Activated naive CD4-positive, alpha-beta T cell treated with anti-CD3 and anti-CD28 coated beads, Interleukin-2, amount 50 U/mL, for 72 hours (primary cell): ENCODE data around the gene NAPEPLD. TPM values are rescaled to one million over a fixed set of nuclear protein-coding genes. Genes with fewer than 3 reads are reported as not detected.
"Not testable (repeated sequence)": the region's sequence is repeated elsewhere in the genome, so short reads cannot be mapped to it uniquely, and the experiment has no call there.

Experiments
- ATAC-seq, 2 donors: fragments of 150-1000 bp; cut with Tn5 transposase; 2 replicates each; pipeline ENCODE4 v1.10.0; 2021; ENCODE audit warnings: mild to moderate bottlenecking in 2 of 2, moderate library complexity in 2 of 2
- DNase-seq, 2 donors: peaks; one replicate each; pipeline ENCODE4 v3.0.0; 2021 to 2022; ENCODE audit warnings: low spot score in 2 of 2
- H3K27ac Mint-ChIP-seq, 2 donors: one replicate each; pipeline ENCODE4 v1.8.0; 2022; ENCODE audit warnings: mild to moderate bottlenecking in 2 of 2, mixed read lengths in 2 of 2
- H3K36me3 Mint-ChIP-seq, 2 donors: one replicate each; pipeline ENCODE4 v1.8.0; 2022; ENCODE audit warnings: mixed read lengths in 2 of 2
- H3K9me3 Mint-ChIP-seq, 2 donors: one replicate each; pipeline ENCODE4 v1.8.0; 2022; ENCODE audit warnings: mixed read lengths in 2 of 2
- total RNA-seq, 2 donors: library from RNA; stranded (reverse); gene quantifications; one replicate each; pipeline ENCODE4 v1.2.3, GENCODE V29; 2022

The NAPEPLD gene
- total RNA-seq, 2 donors from 2014 or later: 7.2 to 9.7 TPM

DNA sequence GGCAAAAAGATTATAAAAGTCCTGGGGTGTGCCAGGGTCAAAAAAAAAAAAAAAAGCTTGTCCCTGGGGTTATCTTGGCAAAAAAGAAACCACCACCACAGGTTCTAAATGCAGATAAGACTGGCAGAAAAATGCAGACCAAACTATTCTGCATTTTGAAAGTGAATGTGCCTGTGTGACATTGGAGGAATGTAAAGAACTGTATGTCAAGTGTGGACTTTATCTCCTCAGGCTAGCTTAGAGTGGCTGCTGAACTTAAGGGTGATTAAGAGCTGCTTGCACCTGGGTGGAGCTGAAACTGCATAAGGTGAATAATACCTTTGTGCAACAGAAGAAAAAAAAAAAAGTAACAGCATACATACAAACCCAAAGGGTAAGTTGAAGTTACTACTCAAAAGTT, 1.3 kb upstream of the NAPEPLD start:
- H3K27ac Mint-ChIP-seq: peak overlapping the region in 1 of 2 donors; percentile 93
- H3K36me3 Mint-ChIP-seq: peaks cover 21 to 27% of the 10 kb centered on the region in 2 donors
- DNase-seq (no peak), ATAC-seq (no peak)
- no peaks in the 10 kb centered on the region for H3K9me3 Mint-ChIP-seq

- ATAC-seq: peak; percentile 15 to 23
- Mint-ChIP-seq H3K36me3 (peaks cover 21 to 27% of the 10 kb centered on the region in 2 donors), H3K27ac (peak overlapping the region; percentile 84 to 93), H3K9me3 (no peaks in the 10 kb centered on the region)
- DNase-seq: no peak
These were observed 895 bp upstream of the NAPEPLD start for GRCh38 chr7:103149808-103150180.

GRCh38 chr7:103148131-103148993, 537 bp downstream of the NAPEPLD start:
- peak overlapping the region; percentile 93 to 99 for H3K27ac Mint-ChIP-seq
- no peak for ATAC-seq
- no peak for DNase-seq
- H3K36me3 Mint-ChIP-seq: peaks cover 21 to 29% of the 10 kb centered on the region in 2 donors
- peaks cover 0 to 1% of the 10 kb centered on the region in 2 donors for H3K9me3 Mint-ChIP-seq

GRCh38 chr7:103144754-103145153, 4.1 kb downstream of the NAPEPLD start:
- Mint-ChIP-seq H3K36me3 (peaks cover 22 to 48% of the 10 kb centered on the region in 2 donors), H3K9me3 (peaks cover 0 to 13% of the 10 kb centered on the region in 2 donors)
- not testable (repeated sequence) for DNase-seq, H3K27ac Mint-ChIP-seq, ATAC-seq

DNA sequence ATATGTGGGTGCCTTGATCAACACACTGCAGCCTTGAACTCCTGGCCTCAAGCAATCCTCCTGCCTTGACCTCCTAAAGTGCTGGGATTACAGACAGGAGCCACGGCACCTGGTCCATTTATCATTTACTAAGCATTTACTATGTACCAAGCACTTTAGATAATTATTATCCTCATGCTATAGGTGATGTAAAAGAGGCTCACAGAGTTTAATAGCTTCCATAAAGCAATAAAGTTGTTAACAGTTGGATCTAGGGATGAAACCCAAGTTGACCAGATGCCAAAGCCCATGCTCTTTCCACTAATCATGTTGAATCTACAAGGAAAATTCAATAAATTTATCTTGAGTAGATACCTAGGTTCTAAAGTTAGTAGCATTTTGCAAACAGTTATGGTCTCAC, 5.0 kb downstream of the NAPEPLD start:
- H3K36me3 Mint-ChIP-seq: peaks cover 16 to 44% of the 10 kb centered on the region in 2 donors
- no peak overlapping the region for H3K27ac Mint-ChIP-seq
- no peak for ATAC-seq
- DNase-seq: no peak
- peaks cover 0 to 13% of the 10 kb centered on the region in 2 donors for H3K9me3 Mint-ChIP-seq

- peak overlapping the region in 1 of 2 donors; percentile 67 for H3K27ac Mint-ChIP-seq
These were observed 6.4 kb downstream of the NAPEPLD start for GRCh38 chr7:103142494-103142893.

GRCh38 chr7:103141753-103142404, 7.0 kb downstream of the NAPEPLD start:
- no peak for DNase-seq
- Mint-ChIP-seq H3K27ac (peak overlapping the region; percentile 67 to 79), H3K9me3 (peaks cover 0 to 13% of the 10 kb centered on the region in 2 donors), H3K36me3 (peaks cover 7 to 29% of the 10 kb centered on the region in 2 donors)
- ATAC-seq: peak in 1 of 2 donors; percentile 68

More at GRCh38 chr7:103142494-103142893, 6.4 kb downstream of the NAPEPLD start:
- DNase-seq (no peak), ATAC-seq (no peak)
- Mint-ChIP-seq H3K9me3 (peaks cover 0 to 13% of the 10 kb centered on the region in 2 donors), H3K36me3 (peaks cover 7 to 33% of the 10 kb centered on the region in 2 donors)

- peaks cover 7 to 29% of the 10 kb centered on the region in 2 donors for H3K36me3 Mint-ChIP-seq
- H3K9me3 Mint-ChIP-seq: peaks cover 0 to 13% of the 10 kb centered on the region in 2 donors
- DNase-seq (no peak), ATAC-seq (no peak)
- H3K27ac Mint-ChIP-seq: no peak overlapping the region
These were observed 8.2 kb downstream of the NAPEPLD start for GRCh38 chr7:103140685-103141084.

DNA sequence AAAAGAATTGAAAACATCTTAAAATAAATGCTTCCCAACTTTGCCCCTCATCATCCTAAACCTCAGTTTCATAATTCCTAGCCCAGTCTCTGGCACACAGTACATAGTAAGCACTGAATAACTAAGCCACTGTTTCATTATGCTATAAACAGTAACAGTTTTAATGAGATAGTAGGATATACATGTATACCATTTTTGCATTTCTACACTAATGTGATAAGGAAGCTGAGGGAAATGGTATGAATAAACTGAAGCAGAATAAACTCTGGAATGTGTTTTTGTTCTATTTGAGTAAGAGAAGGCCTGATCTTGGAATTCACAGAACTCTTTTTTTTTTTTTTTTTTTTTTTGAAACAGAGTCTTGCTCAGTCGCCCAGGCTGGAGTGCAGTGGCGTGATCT, 8.8 kb downstream of the NAPEPLD start:
- Mint-ChIP-seq H3K27ac (no peak overlapping the region), H3K9me3 (peaks cover 0 to 13% of the 10 kb centered on the region in 2 donors), H3K36me3 (peaks cover 7 to 29% of the 10 kb centered on the region in 2 donors)
- no peak for ATAC-seq
- DNase-seq: no peak

DNA sequence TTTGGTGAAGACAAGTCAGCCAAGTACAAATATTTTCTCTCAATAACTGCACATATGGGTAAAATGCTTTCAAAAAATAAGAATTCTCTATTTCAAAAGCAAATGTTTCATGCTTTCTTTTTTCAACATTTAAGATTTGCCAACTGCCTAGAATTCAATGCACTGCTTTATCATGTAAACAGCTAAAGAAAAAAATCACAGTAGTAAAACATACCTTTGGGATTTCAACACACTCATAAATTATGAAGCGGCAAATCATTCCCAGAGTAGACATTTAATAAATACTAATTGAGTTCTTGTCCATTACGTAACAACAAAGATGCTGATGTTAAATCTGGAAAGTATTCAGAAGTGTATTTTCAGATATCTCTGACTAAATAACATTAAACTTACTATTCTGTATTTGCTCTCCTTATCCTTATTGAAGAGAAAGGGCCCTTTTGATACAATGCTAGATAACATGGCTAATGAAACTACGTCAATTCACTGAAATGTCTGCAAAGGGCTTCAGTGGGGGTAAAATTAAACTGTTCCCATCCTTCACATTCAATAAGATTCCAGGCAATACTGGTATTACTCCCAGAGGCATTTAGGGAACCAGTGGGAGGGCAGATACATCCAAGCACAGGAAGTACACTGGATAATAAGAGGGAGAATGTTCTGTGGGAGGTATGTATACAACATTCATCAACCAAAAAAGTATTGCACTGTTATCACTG, 13.9 kb downstream of the NAPEPLD start:
- H3K27ac Mint-ChIP-seq: no peak overlapping the region
- no peak for ATAC-seq
- no peaks in the 10 kb centered on the region for H3K9me3 Mint-ChIP-seq

GRCh38 chr7:103132995-103133688, 15.8 kb downstream of the NAPEPLD start:
- Mint-ChIP-seq H3K36me3 (peaks cover 5 to 10% of the 10 kb centered on the region in 2 donors), H3K27ac (no peak overlapping the region), H3K9me3 (no peaks in the 10 kb centered on the region)
- DNase-seq: no peak
- no peak for ATAC-seq

More for the DNA sequence above, 13.9 kb downstream of the NAPEPLD start:
- DNase-seq: no peak
- H3K36me3 Mint-ChIP-seq: peaks cover 0 to 10% of the 10 kb centered on the region in 2 donors

DNA sequence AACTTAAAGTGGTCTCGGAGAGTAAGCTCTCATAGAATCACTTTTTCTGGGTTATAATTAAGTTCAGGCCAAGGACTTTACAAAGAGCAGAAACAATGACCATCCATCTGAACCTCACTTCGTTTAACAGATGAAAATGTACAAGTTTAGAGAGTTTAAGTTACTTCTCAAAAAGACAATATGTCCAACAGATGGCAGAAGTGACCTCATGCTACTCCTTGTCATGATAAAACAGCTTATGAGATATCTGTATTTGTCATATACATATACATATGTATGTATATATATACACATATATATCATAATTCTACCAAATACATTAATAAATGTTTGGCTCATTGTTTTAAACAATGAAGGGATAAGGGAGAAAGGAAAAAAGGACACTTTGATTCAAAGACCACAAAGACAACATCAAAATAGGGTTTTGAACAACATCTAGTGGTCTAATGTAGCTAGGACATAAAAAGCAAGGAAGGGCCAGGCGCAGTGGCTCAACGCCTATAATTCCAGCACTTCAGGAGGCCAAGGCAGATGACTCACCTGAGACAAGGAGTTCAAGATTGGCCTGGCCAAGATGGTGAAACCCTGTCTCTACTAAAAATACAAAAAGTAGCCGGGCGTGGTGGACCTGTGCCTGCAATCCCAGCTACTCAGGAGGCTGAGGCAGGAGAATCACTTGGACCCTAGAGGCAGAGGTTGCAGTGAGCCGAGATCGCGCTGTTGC, 17.8 kb downstream of the NAPEPLD start:
- no peak for DNase-seq
- H3K36me3 Mint-ChIP-seq: peaks cover 10 to 11% of the 10 kb centered on the region in 2 donors
- no peak for ATAC-seq
- peak overlapping the region in 1 of 2 donors; percentile 7 for H3K27ac Mint-ChIP-seq
- H3K9me3 Mint-ChIP-seq: no peaks in the 10 kb centered on the region

DNA sequence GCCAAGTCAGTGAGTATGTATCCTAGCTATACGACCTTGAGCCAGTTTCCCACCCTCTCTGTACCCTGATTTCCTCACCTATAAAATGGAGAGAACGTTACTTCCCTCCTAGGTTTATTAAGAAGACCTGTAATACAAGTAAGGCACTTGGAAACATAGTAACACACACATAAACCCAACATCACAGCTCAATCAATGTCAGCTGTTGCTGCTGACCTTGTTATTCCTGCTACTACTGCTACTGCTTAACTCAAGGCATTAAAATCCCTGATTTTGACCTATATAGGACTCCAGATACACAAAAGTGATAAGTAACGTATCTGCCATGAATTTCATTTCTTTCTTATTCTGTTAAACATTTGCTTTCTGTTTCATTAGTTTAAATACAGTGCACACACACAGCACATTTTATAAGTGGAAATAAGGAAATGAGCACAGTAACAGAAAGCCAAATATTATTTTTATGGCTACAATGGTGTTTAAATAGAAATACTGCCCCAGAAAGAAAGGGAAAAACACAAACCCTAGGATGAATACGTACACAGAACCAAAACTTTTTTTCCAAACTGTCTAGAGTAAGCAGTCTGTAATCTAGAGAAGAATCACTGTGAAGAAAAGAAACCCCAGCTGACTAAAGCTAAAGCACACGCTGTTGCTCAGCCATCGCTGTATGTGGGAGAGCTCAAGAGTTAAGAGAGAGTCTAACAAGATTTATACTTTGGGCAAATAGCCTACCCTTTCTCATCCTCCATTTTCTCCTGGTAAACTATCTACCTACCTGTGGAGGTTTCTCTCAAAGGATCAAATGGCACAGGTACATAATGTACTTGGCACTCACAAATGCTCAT, 19.0 kb downstream of the NAPEPLD start:
- Mint-ChIP-seq H3K27ac (no peak overlapping the region), H3K36me3 (peaks cover 10 to 13% of the 10 kb centered on the region in 2 donors), H3K9me3 (no peaks in the 10 kb centered on the region)
- no peak for ATAC-seq
- no peak for DNase-seq

DNA sequence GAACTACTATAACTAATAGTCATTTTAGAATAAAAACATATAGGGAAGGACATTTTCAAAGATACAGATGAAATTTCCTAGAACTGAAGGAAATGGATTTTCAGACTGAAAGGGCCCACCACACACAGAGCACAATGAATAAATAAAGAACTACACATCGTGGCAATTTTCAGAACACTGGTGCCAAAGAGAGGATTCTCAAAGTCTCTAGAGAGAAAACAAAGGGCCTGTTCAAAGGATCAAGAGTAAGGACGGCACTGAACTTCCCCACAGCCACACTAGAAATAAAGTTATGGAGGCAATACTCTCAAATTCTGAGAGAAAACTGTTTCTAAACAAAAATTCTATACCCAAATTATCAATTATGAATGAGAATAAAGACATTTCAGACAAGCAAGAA, 21.9 kb downstream of the NAPEPLD start:
- DNase-seq: no peak
- ATAC-seq: no peak
- H3K36me3 Mint-ChIP-seq: peaks cover 9 to 18% of the 10 kb centered on the region in 2 donors
- peak overlapping the region in 1 of 2 donors; percentile 48 for H3K27ac Mint-ChIP-seq
- H3K9me3 Mint-ChIP-seq: no peaks in the 10 kb centered on the region
